Measurements from ENCODE around the gene EMSY. TPM values are rescaled to one million over a fixed set of nuclear protein-coding genes. Genes with fewer than 3 reads are reported as not detected.
"Not testable (repeated sequence)": the region's sequence is repeated elsewhere in the genome, so short reads cannot be mapped to it uniquely, and the experiment has no call there.

Gene EMSY
- total RNA-seq, 3 donors from 2014 or later: 22.9 to 71.3 (median 43.9) TPM

DNA sequence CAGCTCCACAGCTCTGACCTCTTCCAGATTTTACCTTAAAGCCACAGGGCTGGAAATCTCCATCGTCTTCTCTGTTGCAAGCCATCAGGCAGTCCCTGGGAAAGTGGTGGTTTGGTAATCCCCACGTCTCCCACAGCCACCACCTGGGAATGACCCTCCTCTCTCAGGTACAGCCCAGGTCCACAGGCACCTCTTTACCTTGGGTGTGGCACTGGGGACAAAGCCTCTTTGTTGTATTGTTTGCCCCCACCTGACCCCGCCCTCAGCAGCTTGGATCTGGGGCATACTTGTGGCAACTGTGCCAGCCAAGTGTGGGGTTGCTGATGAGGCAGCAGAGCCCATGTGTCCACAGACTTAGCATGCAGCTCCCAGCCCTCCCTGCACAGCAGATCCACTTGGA lies 148.1 kb downstream of the EMSY start:
- Histone ChIP-seq H3K36me3 (no peaks in the 10 kb centered on the region), H3K27ac (no peak overlapping the region), H3K9me3 (no peaks in the 10 kb centered on the region), H3K4me1 (no peaks in the 10 kb centered on the region), H3K4me3 (no peak overlapping the region), H3K27me3 (no peaks in the 10 kb centered on the region)
- DNase-seq (ENCODE audit: low spot score in 2 of 2): no peak
- intact Hi-C loops (cut with DNase I; ENCODE audit: low total_unique reads): no loop called here
- TF ChIP-seq, protein P1, sequence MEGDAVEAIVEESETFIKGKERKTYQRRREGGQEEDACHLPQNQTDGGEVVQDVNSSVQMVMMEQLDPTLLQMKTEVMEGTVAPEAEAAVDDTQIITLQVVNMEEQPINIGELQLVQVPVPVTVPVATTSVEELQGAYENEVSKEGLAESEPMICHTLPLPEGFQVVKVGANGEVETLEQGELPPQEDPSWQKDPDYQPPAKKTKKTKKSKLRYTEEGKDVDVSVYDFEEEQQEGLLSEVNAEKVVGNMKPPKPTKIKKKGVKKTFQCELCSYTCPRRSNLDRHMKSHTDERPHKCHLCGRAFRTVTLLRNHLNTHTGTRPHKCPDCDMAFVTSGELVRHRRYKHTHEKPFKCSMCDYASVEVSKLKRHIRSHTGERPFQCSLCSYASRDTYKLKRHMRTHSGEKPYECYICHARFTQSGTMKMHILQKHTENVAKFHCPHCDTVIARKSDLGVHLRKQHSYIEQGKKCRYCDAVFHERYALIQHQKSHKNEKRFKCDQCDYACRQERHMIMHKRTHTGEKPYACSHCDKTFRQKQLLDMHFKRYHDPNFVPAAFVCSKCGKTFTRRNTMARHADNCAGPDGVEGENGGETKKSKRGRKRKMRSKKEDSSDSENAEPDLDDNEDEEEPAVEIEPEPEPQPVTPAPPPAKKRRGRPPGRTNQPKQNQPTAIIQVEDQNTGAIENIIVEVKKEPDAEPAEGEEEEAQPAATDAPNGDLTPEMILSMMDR (IDR thresholded peaks at IDR 0.05): no peak
- TF ChIP-seq POLR2A (IDR thresholded peaks at IDR 0.05): no peak
- no peak for TF ChIP-seq POLR2AphosphoS5 (IDR thresholded peaks at IDR 0.05)

DNA sequence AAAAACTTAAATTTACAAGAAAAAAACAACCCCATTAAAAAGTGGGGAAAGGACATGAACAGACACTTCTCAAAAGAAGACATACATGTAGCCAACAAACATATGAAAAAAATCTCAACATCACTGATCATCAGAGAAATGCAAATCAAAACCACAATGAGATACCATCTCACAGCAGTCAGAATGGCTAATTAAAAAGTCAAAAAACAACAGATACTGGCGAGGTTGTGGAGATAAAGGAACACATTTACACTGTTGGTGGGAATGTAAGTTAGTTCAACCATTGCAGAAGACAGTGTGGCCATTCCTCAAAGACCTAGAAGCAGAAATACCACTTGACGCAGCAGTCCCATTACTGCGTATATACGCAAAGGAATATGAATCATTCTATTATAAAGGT lies 150.3 kb downstream of the EMSY start:
- intact Hi-C loops (cut with DNase I; ENCODE audit: low total_unique reads); H3K9me3 ChIP-seq; H3K36me3 ChIP-seq; DNase-seq (ENCODE audit: low spot score in 2 of 2); H3K27ac ChIP-seq; H3K4me3 ChIP-seq; H3K4me1 ChIP-seq; H3K27me3 ChIP-seq: not testable (repeated sequence)

DNA sequence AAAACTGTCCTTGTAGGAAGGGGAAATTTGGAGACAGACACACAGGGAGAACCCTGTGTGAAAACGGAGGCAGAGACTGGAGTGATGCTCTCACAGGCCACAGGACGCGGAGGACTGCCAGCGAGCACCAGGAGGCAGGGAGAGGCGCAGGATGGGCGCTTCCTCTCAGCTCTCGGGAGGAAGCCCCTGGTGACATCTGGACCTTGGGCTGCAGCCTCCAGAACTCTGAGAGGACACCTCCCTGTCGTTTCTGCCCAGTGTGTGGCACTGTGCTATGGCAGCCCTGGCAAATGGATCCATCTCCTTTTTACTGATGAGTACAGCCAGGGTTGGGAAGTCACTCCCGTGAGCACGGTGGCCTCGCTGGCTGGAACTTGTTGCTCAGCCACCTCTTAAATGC lies 151.8 kb downstream of the EMSY start:
- TF ChIP-seq POLR2A (IDR thresholded peaks at IDR 0.05) (no peak), POLR2AphosphoS5 (IDR thresholded peaks at IDR 0.05) (no peak)
- TF ChIP-seq, protein P1 (IDR thresholded peaks at IDR 0.05): no peak
- Histone ChIP-seq H3K4me1 (no peaks in the 10 kb centered on the region), H3K36me3 (no peaks in the 10 kb centered on the region), H3K4me3 (no peak overlapping the region), H3K27ac (no peak overlapping the region), H3K27me3 (no peaks in the 10 kb centered on the region), H3K9me3 (no peaks in the 10 kb centered on the region)
- DNase-seq (ENCODE audit: low spot score in 2 of 2): peak in 1 of 2 donors; percentile 35
- intact Hi-C loops (cut with DNase I; ENCODE audit: low total_unique reads): no loop called here

DNA sequence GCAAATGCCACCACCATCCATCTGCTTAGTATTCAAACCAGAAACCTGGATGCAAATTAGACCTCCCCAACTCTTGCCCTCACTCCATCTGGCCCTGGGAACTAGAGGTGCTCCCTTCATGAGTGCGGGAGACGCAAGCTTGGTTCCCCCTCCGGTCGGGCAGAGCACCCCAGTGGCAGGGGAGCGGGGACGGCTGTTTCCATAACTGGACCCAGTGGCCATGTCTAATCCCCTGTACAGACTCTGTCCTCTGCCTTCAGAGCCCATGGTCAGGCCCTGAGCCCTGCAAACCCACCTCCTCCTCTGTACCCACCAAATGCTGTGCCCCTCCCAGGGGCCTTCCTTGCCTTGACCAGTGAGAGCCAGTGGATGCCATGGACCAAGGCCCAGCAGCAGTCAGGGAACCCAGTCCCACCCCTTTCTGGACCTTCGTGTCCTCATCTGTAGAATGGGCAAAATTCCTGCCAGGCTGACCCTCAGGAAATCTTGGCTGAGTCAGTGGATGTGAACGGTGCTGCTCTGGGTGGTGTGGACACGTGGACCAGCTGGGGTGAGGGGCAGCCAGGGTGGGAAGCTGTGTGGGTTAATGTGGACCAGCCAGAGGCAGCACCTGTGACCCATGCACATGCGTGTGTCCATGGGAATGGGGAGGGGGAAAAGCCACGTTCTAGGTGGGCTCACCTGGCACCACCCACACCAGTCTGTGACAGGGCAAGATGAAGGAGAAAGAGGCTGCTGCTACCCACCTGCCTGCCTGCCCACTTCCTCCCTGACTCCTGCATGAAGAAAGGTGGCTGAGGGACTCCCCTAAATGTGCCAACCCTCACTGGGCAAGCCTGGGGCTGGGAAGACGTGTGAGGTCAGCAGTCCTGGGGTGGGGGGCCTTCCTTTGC lies 153.0 kb downstream of the EMSY start:
- Histone ChIP-seq H3K4me3 (no peak overlapping the region), H3K9me3 (no peaks in the 10 kb centered on the region), H3K4me1 (no peaks in the 10 kb centered on the region), H3K27ac (no peak overlapping the region), H3K36me3 (no peaks in the 10 kb centered on the region), H3K27me3 (no peaks in the 10 kb centered on the region)
- intact Hi-C loops (cut with DNase I; ENCODE audit: low total_unique reads): no loop called here
- peak in 1 of 2 donors; percentile 49 for DNase-seq (ENCODE audit: low spot score in 2 of 2)
- TF ChIP-seq, protein P1 (IDR thresholded peaks at IDR 0.05): no peak
- TF ChIP-seq POLR2A (IDR thresholded peaks at IDR 0.05) (no peak), POLR2AphosphoS5 (IDR thresholded peaks at IDR 0.05) (no peak)

DNA sequence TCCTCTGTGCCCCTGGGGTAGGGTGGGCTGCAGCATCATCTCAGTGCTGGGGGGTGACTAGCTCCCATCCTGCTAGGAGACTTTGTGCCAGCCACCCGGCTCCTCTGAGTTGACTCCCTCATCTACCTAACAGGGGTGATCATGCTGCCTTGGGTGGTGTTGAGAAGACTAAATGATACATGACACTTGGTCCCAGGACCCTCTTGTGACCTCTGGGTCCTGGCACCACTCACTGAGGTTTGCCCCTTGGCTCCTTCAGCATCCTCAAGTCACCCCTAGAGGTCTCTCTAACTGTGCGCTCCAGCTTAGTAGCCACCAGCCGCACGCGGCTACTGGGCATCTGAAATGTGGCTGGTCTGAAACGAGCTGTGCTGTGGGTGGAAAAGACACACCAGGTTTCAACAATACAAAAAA lies 153.6 kb downstream of the EMSY start:
- Histone ChIP-seq H3K4me3 (no peak overlapping the region), H3K36me3 (no peaks in the 10 kb centered on the region), H3K27ac (no peak overlapping the region), H3K27me3 (no peaks in the 10 kb centered on the region), H3K4me1 (no peaks in the 10 kb centered on the region), H3K9me3 (no peaks in the 10 kb centered on the region)
- TF ChIP-seq POLR2AphosphoS5 (IDR thresholded peaks at IDR 0.05) (no peak), POLR2A (IDR thresholded peaks at IDR 0.05) (no peak)
- TF ChIP-seq, protein P1 (IDR thresholded peaks at IDR 0.05): no peak
- DNase-seq (ENCODE audit: low spot score in 2 of 2): no peak
- intact Hi-C loops (cut with DNase I; ENCODE audit: low total_unique reads): no loop called here
